ENCODE data around the gene TAF6.
A peak's percentile ranks its signal among the peaks of the same experiment; 100 is the strongest.

TAF6 gene

GRCh38 chr7:100127866-100128636 is 8.9 kb upstream of the TAF6 start:
- DNase-seq (ENCODE audit: low read depth), result no peak

GRCh38 chr7:100126931-100127865 is 8.0 kb upstream of the TAF6 start, which contains the start of gene MBLAC1:
Gene MBLAC1 (plus strand): TSS chr7:100126967. CDS start chr7:100127396, 429 bp downstream.
- DNase-seq (ENCODE audit: low read depth), result peak; percentile 84
- in situ Hi-C loops (cut with HindIII; ENCODE audit: low sequenced_read_pairs), result no loop called here

More at GRCh38 chr7:100127866-100128636, 8.9 kb upstream of the TAF6 start:
- no peak for TF ChIP-seq CTCF (IDR thresholded peaks at IDR 0.05; ENCODE audit: low read depth, low read length, missing control alignments)
- H3K4me3 ChIP-seq (ENCODE audit: low read depth, low read length), result peak overlapping the region; percentile 86
- in situ Hi-C loops (cut with HindIII; ENCODE audit: low sequenced_read_pairs), result no loop called here

DNA sequence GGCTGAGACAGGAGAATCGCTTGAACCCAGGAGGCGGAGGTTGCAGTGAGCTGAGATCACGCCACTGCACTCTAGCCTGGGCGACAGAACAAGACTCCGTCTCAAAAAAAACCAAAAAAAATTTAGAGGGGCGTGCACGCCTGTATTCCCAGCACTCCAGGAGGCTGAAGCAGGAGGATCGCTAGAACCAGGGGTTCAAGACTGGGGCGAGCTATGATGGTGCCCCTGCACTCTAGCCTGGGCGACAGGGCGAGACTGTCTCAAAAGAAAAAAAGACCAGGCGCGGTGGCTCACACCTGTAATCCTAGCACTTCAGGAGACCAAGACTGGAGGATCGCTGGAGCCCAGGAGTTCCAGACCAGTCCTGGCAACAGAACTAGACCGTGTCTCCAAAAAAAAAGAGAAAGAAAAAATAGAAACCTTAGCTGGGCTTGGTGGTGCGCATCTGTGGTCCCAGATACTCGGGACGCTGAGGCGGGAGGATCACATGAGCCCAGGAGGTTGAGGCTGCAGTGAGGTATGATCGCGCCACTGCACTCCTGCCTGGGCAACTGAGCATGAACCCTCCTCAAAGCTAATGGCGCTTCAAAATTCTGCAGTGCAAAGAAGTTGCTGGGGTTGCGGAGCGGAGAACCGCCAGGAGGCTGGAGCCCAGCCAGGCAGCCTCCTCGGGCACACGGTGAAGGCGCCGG is 7.2 kb upstream of the TAF6 start:
- in situ Hi-C loops (cut with HindIII; ENCODE audit: low sequenced_read_pairs), result no loop called here
- DNase-seq (ENCODE audit: low read depth), result no peak
- H3K4me3 ChIP-seq (ENCODE audit: low read depth, low read length), result peak overlapping the region; percentile 86
- no peak for TF ChIP-seq CTCF (IDR thresholded peaks at IDR 0.05; ENCODE audit: low read depth, low read length, missing control alignments)

More at GRCh38 chr7:100126931-100127865, 8.0 kb upstream of the TAF6 start, which contains the start of gene MBLAC1:
- H3K4me3 ChIP-seq (ENCODE audit: low read depth, low read length), result peak within 1 kb of the TSS; percentile 86
- no peak for TF ChIP-seq CTCF (IDR thresholded peaks at IDR 0.05; ENCODE audit: low read depth, low read length, missing control alignments)

DNA sequence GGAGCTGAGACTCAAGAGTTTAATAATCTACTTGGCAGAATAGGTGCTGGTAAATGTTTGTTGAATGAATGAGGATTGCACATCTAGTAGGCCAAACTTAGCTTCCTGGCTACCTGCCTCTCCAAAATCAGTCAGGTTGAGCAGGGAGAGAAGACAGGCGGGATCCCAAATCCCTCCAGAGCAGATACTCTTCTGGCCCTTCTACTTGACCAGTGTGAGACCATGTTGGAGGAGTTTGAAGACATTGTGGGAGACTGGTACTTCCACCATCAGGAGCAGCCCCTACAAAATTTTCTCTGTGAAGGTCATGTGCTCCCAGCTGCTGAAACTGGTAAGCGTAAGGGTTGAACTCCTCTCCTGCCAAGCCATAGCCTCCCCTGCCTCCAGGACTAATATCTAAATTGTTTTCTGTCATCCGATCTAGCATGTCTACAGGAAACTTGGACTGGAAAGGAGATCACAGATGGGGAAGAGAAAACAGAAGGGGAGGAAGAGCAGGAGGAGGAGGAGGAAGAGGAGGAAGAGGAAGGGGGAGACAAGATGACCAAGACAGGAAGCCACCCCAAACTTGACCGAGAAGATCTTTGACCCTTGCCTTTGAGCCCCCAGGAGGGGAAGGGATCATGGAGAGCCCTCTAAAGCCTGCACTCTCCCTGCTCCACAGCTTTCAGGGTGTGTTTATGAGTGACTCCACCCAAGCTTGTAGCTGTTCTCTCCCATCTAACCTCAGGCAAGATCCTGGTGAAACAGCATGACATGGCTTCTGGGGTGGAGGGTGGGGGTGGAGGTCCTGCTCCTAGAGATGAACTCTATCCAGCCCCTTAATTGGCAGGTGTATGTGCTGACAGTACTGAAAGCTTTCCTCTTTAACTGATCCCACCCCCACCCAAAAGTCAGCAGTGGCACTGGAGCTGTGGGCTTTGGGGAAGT is 5.4 kb upstream of the TAF6 start:
- no peak overlapping the region for H3K4me3 ChIP-seq (ENCODE audit: low read depth, low read length)
- in situ Hi-C loops (cut with HindIII; ENCODE audit: low sequenced_read_pairs), result no loop called here
- no peak for TF ChIP-seq CTCF (IDR thresholded peaks at IDR 0.05; ENCODE audit: low read depth, low read length, missing control alignments)
- no peak for DNase-seq (ENCODE audit: low read depth)

GRCh38 chr7:100122568-100122967 is 3.4 kb upstream of the TAF6 start:
- DNase-seq (ENCODE audit: low read depth), result no peak
- in situ Hi-C loops (cut with HindIII; ENCODE audit: low sequenced_read_pairs), result no loop called here
- no peak for TF ChIP-seq CTCF (IDR thresholded peaks at IDR 0.05; ENCODE audit: low read depth, low read length, missing control alignments)
- no peak overlapping the region for H3K4me3 ChIP-seq (ENCODE audit: low read depth, low read length)

All from astrocyte of the cerebellum (primary cell).